D721Med (cell line): ENCODE data around the gene DNPEP.

Experiments
- DNase-seq: peaks from one replicate; pipeline ENCODE4 v3.0.0; 2011; ENCODE audit warnings: low spot score; ENCODE audit not compliant: insufficient read length
- FAIRE-seq: peaks from 2 replicates; lab custom pipeline; 2011; peaks lifted over from hg19 to GRCh38; lab: Jason Lieb, UNC
- TF ChIP-seq, protein P1 (sequence below): IDR thresholded peaks from 2 replicates; pipeline ENCODE4 v1.5.1; 2012; ENCODE audit warnings: mild to moderate bottlenecking, control low read depth; ENCODE audit not compliant: insufficient read depth; ENCODE audit errors: missing control alignments

The DNPEP gene

DNA sequence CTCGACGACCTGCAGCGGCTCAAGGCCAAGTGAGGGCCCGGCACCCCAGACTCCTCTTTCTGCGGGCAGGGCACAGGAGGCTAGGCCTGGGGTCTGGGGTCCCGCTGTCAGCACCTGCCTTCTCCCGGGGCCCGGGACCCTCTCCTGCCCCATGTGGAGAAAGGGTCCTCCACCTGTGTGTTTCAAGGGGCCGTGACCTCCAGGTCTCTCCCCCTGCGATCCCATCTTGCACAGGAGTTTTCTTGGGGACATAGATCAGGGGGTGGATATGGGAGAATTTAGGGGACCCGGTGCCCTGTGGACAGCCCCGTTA is 31.3 kb upstream of the DNPEP start:
- FAIRE-seq, result no peak
- DNase-seq, result no peak
- TF ChIP-seq, protein P1, sequence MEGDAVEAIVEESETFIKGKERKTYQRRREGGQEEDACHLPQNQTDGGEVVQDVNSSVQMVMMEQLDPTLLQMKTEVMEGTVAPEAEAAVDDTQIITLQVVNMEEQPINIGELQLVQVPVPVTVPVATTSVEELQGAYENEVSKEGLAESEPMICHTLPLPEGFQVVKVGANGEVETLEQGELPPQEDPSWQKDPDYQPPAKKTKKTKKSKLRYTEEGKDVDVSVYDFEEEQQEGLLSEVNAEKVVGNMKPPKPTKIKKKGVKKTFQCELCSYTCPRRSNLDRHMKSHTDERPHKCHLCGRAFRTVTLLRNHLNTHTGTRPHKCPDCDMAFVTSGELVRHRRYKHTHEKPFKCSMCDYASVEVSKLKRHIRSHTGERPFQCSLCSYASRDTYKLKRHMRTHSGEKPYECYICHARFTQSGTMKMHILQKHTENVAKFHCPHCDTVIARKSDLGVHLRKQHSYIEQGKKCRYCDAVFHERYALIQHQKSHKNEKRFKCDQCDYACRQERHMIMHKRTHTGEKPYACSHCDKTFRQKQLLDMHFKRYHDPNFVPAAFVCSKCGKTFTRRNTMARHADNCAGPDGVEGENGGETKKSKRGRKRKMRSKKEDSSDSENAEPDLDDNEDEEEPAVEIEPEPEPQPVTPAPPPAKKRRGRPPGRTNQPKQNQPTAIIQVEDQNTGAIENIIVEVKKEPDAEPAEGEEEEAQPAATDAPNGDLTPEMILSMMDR, result no peak

DNA sequence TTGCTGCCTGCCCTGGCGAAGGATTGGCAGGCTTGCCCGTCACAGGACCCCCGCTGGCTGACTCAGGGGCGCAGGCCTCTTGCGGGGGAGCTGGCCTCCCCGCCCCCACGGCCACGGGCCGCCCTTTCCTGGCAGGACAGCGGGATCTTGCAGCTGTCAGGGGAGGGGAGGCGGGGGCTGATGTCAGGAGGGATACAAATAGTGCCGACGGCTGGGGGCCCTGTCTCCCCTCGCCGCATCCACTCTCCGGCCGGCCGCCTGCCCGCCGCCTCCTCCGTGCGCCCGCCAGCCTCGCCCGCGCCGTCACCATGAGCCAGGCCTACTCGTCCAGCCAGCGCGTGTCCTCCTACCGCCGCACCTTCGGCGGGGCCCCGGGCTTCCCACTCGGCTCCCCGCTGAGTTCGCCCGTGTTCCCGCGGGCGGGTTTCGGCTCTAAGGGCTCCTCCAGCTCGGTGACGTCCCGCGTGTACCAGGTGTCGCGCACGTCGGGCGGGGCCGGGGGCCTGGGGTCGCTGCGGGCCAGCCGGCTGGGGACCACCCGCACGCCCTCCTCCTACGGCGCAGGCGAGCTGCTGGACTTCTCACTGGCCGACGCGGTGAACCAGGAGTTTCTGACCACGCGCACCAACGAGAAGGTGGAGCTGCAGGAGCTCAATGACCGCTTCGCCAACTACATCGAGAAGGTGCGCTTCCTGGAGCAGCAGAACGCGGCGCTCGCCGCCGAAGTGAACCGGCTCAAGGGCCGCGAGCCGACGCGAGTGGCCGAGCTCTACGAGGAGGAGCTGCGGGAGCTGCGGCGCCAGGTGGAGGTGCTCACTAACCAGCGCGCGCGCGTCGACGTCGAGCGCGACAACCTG is 30.7 kb upstream of the DNPEP start, which contains the start of gene DES:
TSS of gene DES (plus strand) at position 223 of the 857 bp plus-strand sequence. CDS start at position 309, 86 bp downstream.
- FAIRE-seq (no peak), DNase-seq (no peak)
- TF ChIP-seq, protein P1, result no peak

DNA sequence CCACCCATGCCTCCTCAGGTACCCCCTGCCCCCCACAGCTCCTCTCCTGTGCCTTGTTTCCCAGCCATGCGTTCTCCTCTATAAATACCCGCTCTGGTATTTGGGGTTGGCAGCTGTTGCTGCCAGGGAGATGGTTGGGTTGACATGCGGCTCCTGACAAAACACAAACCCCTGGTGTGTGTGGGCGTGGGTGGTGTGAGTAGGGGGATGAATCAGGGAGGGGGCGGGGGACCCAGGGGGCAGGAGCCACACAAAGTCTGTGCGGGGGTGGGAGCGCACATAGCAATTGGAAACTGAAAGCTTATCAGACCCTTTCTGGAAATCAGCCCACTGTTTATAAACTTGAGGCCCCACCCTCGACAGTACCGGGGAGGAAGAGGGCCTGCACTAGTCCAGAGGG is 29.7 kb upstream of the DNPEP start:
- no peak for FAIRE-seq
- TF ChIP-seq, protein P1, result no peak
- no peak for DNase-seq

DNA sequence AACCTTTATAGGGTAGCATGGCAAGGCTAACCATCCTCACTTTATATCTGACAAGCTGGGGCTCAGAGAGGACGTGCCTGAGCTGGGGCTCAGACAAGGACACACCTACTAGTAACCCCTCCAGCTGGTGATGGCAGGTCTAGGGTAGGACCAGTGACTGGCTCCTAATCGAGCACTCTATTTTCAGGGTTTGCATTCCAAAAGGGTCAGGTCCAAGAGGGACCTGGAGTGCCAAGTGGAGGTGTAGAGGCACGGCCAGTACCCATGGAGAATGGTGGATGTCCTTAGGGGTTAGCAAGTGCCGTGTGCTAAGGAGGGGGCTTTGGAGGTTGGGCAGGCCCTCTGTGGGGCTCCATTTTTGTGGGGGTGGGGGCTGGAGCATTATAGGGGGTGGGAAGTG is 29.2 kb upstream of the DNPEP start:
- DNase-seq (no peak), FAIRE-seq (no peak)
- TF ChIP-seq, protein P1, result no peak

DNA sequence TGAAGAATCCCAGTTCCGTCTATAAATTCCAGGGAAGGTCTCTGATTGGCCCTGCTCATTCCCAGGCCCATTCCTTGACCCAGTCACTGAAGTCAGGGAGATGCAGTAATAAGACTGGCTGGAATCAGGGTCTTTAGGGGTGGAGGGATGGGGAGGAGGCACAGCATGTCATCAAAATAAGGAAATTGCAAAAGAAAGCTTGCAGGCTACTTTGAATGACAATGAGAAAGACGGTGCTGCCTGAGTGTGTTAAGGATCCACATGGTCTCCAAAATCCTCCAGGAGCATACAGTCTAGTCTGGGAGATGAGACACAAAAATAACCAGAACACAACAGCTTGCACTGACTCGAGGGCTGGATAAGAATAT is 28.5 kb upstream of the DNPEP start:
- TF ChIP-seq, protein P1, result no peak
- FAIRE-seq, result no peak
- DNase-seq, result no peak

DNA sequence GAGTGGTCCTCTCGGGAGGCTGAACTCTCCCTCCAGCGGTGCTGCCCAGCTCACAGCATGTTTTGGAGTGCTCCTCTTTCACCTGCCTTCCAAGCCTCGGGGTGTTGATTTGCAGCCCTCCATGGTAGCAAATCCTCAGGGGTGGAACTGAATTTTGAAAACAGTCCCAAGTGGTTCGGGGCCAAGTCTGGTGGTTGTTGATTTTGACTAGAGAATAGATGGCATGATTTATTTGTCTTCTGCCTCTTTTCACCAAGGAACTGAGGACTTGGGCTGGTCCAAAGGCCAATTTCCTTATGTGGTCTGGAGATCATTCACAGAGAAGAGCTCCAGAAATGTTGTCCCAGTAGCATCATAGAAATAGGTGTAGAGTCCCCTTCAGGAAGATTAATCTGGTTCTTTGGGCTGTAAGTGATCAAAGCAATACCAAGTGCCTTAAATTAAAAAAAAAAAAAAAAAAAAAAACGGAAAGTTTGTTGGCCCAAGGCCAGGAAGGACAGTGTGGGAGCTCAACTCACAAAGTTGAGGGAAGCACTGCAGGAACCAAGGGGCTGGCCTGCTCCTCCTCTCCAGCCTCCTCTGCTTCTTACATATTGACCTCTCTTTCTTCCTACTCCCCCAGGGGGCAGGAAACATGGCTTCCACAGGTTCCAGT is 28.0 kb upstream of the DNPEP start:
- DNase-seq (no peak), FAIRE-seq (no peak)
- TF ChIP-seq, protein P1, result no peak

DNA sequence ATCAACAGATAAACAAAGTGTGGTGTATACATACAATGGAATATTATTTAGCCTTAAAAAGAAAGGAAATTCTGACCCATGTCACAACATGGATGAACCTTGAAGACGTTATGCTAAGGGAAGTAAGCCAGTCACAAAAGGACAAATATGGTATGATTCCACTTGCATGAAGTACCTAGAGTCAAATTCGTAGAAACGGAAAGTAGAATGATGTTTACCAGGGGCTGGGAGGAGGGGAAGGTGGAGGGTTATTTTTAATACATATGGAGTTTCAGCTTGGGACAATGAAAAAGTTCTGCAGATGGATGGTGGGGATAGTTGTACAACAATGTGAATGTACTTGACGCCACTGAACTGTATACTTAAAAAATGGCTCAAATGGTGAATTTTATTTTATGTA is 27.1 kb upstream of the DNPEP start:
- DNase-seq (no peak), FAIRE-seq (no peak)
- TF ChIP-seq, protein P1, result no peak
